Lower leg skin (tissue), 3 donors: Measurements from ENCODE around the gene MTA1.

Source experiments
- POLR2A ChIP-seq, 2 donors: fragments of 450-650 bp; IDR thresholded peaks; one replicate each; pipeline ENCODE4 v1.6.1; 2016 to 2017; ENCODE audit warnings: antibody characterized with exemption in 2 of 2, mild to moderate bottlenecking in 1 of 2, moderate library complexity in 1 of 2
- TF ChIP-seq, protein P1 (sequence below), 3 donors: fragments of 450-650 bp; IDR thresholded peaks; one replicate each; pipeline ENCODE4 v1.5.1; 2016; ENCODE audit warnings: antibody characterized with exemption in 3 of 3, mild to moderate bottlenecking in 3 of 3, moderate library complexity in 2 of 3

GRCh38 chr14:105476831-105477659, 57.4 kb downstream of the MTA1 start:
- TF ChIP-seq, protein P1, sequence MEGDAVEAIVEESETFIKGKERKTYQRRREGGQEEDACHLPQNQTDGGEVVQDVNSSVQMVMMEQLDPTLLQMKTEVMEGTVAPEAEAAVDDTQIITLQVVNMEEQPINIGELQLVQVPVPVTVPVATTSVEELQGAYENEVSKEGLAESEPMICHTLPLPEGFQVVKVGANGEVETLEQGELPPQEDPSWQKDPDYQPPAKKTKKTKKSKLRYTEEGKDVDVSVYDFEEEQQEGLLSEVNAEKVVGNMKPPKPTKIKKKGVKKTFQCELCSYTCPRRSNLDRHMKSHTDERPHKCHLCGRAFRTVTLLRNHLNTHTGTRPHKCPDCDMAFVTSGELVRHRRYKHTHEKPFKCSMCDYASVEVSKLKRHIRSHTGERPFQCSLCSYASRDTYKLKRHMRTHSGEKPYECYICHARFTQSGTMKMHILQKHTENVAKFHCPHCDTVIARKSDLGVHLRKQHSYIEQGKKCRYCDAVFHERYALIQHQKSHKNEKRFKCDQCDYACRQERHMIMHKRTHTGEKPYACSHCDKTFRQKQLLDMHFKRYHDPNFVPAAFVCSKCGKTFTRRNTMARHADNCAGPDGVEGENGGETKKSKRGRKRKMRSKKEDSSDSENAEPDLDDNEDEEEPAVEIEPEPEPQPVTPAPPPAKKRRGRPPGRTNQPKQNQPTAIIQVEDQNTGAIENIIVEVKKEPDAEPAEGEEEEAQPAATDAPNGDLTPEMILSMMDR (IDR thresholded peaks at IDR 0.05) = no peak
- TF ChIP-seq POLR2A (IDR thresholded peaks at IDR 0.05) = no peak
